Panc1 (cell line): ENCODE results near the gene DDX10. TPM values are rescaled to one million over a fixed set of nuclear protein-coding genes. Genes with fewer than 3 reads are reported as not detected.

Experiments used
- ATAC-seq: fragments of 200-7000 bp; cut with Tn5 transposase; 2 replicates; pipeline ENCODE4 v1.9.1; 2020; ENCODE audit warnings: mild to moderate bottlenecking, moderate library complexity
- BruUV-seq: library from RNA; stranded (reverse); fragments of 400-500 nt; replicated peaks from 2 replicates; lab custom pipeline; 2021; lab: Mats Ljungman, UMichigan
- CTCF ChIA-PET: fragments of 300-600 bp; sonication (Branson Sonifier 250); formaldehyde crosslinking; loops from one replicate; lab custom pipeline; 2022; ENCODE audit warnings: antibody characterized with exemption; lab: Charles Lee
- POLR2A ChIA-PET: fragments of 300-600 bp; sonication (Branson Sonifier 250); formaldehyde crosslinking; loops from one replicate; lab custom pipeline; 2022; ENCODE audit warnings: antibody characterized with exemption; lab: Charles Lee
- DNase-seq: peaks from one replicate; pipeline ENCODE4 v3.0.0-alpha.2; 2010; ENCODE audit warnings: low read depth, low spot score
- H3K27ac ChIP-seq: 2 replicates; pipeline ENCODE4 v1.5.1; 2011; ENCODE audit warnings: mild to moderate bottlenecking, low read length, inconsistent platforms
- H3K27me3 ChIP-seq: fragments of 200-500 bp; sonication (Bioruptor generic); 2 replicates; pipeline ENCODE4 v1.6.0; 2014; ENCODE audit warnings: low read length, inconsistent platforms; ENCODE audit not compliant: control insufficient read depth, insufficient read depth
- H3K36me3 ChIP-seq: fragments of 200-500 bp; sonication (Bioruptor generic); 2 replicates; pipeline ENCODE4 v1.5.1; 2014; ENCODE audit warnings: inconsistent platforms, mild to moderate bottlenecking, low read length, moderate library complexity; ENCODE audit not compliant: control insufficient read depth, insufficient read depth
- H3K4me1 ChIP-seq: 2 replicates; pipeline ENCODE4 v1.5.1; 2011; ENCODE audit warnings: inconsistent platforms, mild to moderate bottlenecking, low read length, moderate library complexity; ENCODE audit not compliant: control insufficient read depth, insufficient read depth
- H3K4me3 ChIP-seq, 2 experiments: 2 replicates each; pipeline ENCODE4 v1.5.1; 2011 to 2012; ENCODE audit warnings: low read depth in 2 of 2, low read length in 2 of 2, mild to moderate bottlenecking in 2 of 2, inconsistent platforms in 1 of 2, moderate library complexity in 1 of 2
- H3K9me3 ChIP-seq: fragments of 200-500 bp; sonication (Bioruptor generic); 2 replicates; pipeline ENCODE4 v1.5.1; 2014; ENCODE audit warnings: low read depth, mild to moderate bottlenecking, inconsistent platforms, low read length, moderate library complexity; ENCODE audit not compliant: control insufficient read depth, insufficient read depth
- CTCF ChIP-seq: fragments of 450-650 bp; IDR thresholded peaks from 2 replicates; pipeline ENCODE4 v1.5.1; 2017; ENCODE audit warnings: mild to moderate bottlenecking
- POLR2AphosphoS5 ChIP-seq: IDR thresholded peaks from 2 replicates; pipeline ENCODE4 v1.6.1; 2012; ENCODE audit warnings: mild to moderate bottlenecking, low read depth, low read length, moderate library complexity
- REST ChIP-seq, 2 experiments: IDR thresholded peaks; 2 replicates each; pipeline ENCODE4 v1.6.1; 2011 to 2012; ENCODE audit warnings: low read depth in 2 of 2, control low read depth in 1 of 2, low read length in 1 of 2, mild to moderate bottlenecking in 1 of 2, moderate library complexity in 1 of 2; ENCODE audit not compliant: insufficient read depth in 1 of 2
- SIN3A ChIP-seq: IDR thresholded peaks from 2 replicates; pipeline ENCODE4 v1.6.1; 2012; ENCODE audit warnings: low read depth, mild to moderate bottlenecking, low read length, moderate library complexity, borderline replicate concordance; ENCODE audit not compliant: insufficient read depth
- TCF7L2 ChIP-seq: IDR thresholded peaks from 2 replicates; pipeline ENCODE4 v1.6.1; 2011; ENCODE audit warnings: mild to moderate bottlenecking, low read depth, low read length, inconsistent platforms
- in situ Hi-C: cut with HindIII; loops from 2 replicates; pipeline ENCODE4 v1.10.0; 2016; ENCODE audit warnings: low sequenced_read_pairs, low pct_unique_long_range_greater_than_20kb
- intact Hi-C: fragments of 100-400 bp; cut with micrococcal nuclease; formaldehyde crosslinking; loops from one replicate; pipeline ENCODE4 v1.10.0; 2022; ENCODE audit not compliant: unreplicated experiment
- total RNA-seq: library from RNA; stranded (reverse); gene quantifications from one replicate; pipeline ENCODE4 v1.2.1, GENCODE V29; 2021; ENCODE audit not compliant: unreplicated experiment

The DDX10 gene
- total RNA-seq, 1 experiment from 2014 or later = 48.8 TPM

DNA sequence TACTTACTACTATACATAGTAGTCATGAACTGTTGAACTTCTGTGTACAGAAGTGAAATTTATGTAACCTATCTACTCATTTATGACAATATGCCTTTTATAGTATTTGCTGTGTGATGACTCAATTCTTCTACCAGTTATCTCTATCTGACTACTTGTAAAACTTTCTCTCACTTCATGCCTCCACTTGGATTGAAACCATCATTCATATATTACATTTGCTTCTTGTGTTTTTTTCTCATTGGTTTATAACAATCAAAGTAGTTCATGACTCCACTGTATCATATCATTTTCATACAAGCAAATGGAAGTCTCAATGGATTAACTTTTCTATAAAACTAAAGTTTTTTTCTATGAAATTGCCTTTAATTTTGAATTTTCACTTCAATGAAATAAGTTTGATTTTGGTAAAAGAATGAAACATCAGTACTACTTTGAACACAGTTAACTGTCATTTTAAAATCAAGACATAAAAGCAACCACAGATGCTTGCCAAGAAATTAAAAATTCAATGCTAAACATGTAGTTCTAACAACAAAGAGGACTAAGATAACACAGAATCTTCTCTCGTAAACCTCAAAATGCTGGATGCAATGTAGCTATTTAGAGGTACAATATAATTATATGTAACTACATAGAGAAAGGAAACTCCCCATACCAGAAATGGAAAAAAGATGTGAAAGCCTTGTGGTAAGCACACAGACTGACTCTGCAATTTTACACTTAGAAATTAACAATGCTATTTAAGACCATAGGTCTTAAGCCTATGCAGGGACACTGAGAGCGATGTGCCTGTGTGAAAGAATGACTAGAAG, 43.7 kb upstream of the DDX10 start:
- no peak for TF ChIP-seq CTCF
- no peak for TF ChIP-seq SIN3A
- TF ChIP-seq REST (IDR thresholded peaks at IDR 0.05; ENCODE audit: insufficient read depth in 1 of 2, low read depth in 2 of 2, low read length in 1 of 2) = no peak
- TF ChIP-seq POLR2AphosphoS5 = no peak
- no peak for TF ChIP-seq TCF7L2
- ChIA-PET CTCF (no interaction called here), POLR2A (no interaction called here)
- in situ Hi-C loops = no loop called here
- Histone ChIP-seq H3K36me3 (no peaks in the 10 kb centered on the region), H3K27ac (no peak overlapping the region), H3K4me3 (no peak overlapping the region), H3K9me3 (no peaks in the 10 kb centered on the region), H3K4me1 (no peaks in the 10 kb centered on the region), H3K27me3 (peaks cover 3% of the 10 kb centered on the region; the same call in 1 of the 2 replicates)
- DNase-seq (peak; percentile 33), ATAC-seq (0 out of 2 replicates have a peak, but pooled peaks have one; percentile 37)
- BruUV-seq = no TSS peak
- intact Hi-C loops = no loop called here

- ChIA-PET POLR2A (no interaction called here), CTCF (no interaction called here)
- no peaks in the 10 kb centered on the region for H3K36me3 ChIP-seq
- in situ Hi-C loops = no loop called here
- ATAC-seq (no peak), DNase-seq (no peak)
- no peak overlapping the region for H3K27ac ChIP-seq
- TF ChIP-seq CTCF = no peak
- no peak for TF ChIP-seq TCF7L2
- TF ChIP-seq REST (IDR thresholded peaks at IDR 0.05; ENCODE audit: insufficient read depth in 1 of 2, low read depth in 2 of 2, low read length in 1 of 2) = no peak
- no peak for TF ChIP-seq SIN3A
- TF ChIP-seq POLR2AphosphoS5 = no peak
- BruUV-seq = no TSS peak
- no peaks in the 10 kb centered on the region for H3K9me3 ChIP-seq
- peaks cover 3% of the 10 kb centered on the region; the same call in 1 of the 2 replicates for H3K27me3 ChIP-seq
- intact Hi-C loops = no loop called here
- H3K4me3 ChIP-seq = no peak overlapping the region
- H3K4me1 ChIP-seq = no peaks in the 10 kb centered on the region
Observed at GRCh38 chr11:108622341-108622740, 42.5 kb upstream of the DDX10 start.
